ENCODE data around the gene CDPF1. TPM values are rescaled to one million over a fixed set of nuclear protein-coding genes. Genes with fewer than 3 reads are reported as not detected.

CDPF1 gene
- polyA plus RNA-seq, 2 of the 4 experiments (the other 2 are of a cell fraction), result 8.9 to 9.6 TPM

GRCh38 chr22:46219636-46220035 is 30.5 kb downstream of the CDPF1 start (continued):
- TF ChIP-seq MAX (IDR thresholded peaks at IDR 0.05) (no peak), HEYL (CRISPR knock-in tag; IDR thresholded peaks at IDR 0.05) (no peak), TFCP2L1 (CRISPR knock-in tag; IDR thresholded peaks at IDR 0.05) (no peak)

GRCh38 chr22:46214616-46215015 is 35.5 kb downstream of the CDPF1 start:
- TF ChIP-seq HEYL (CRISPR knock-in tag; IDR thresholded peaks at IDR 0.05) (no peak), E2F6 (IDR thresholded peaks at IDR 0.05; ENCODE audit: borderline replicate concordance, low read depth) (no peak), RFX5 (IDR thresholded peaks at IDR 0.05) (no peak), REST (IDR thresholded peaks at IDR 0.05) (no peak)
- H3K4me2 ChIP-seq, result no peak overlapping the region
- no peaks in the 10 kb centered on the region for H3K4me1 ChIP-seq
- no peak for ATAC-seq
- no peak overlapping the region for H3K4me3 ChIP-seq
- FAIRE-seq, result no peak
- whole genome bisulfite sequencing (ENCODE audit: missing lambda C conversion rate), result 97% methylated on average over 28 of the region's 28 CpGs
- CTCF ChIA-PET, result no interaction called here
- no peak for DNase-seq (ENCODE audit: low read depth in 1 of 2, low spot score in 1 of 2)
- POLR2A ChIA-PET, result no interaction called here
- H3K9me3 ChIP-seq, result peaks cover 11% of the 10 kb centered on the region; the same call in 2 of the 3 replicates
- no peak overlapping the region for H3K27ac ChIP-seq

GRCh38 chr22:46214149-46214548 is 35.9 kb downstream of the CDPF1 start:
- 92% methylated on average over 29 of the region's 29 CpGs for WGBS (ENCODE audit: missing lambda C conversion rate)
- H3K4me1 ChIP-seq, result no peaks in the 10 kb centered on the region
- TF ChIP-seq RCOR1 (IDR thresholded peaks at IDR 0.05; ENCODE audit: low read depth, low read length), result no peak
- TF ChIP-seq MAFK (IDR thresholded peaks at IDR 0.05; ENCODE audit: partially characterized antibody), result no peak
- TF ChIP-seq TFCP2L1 (CRISPR knock-in tag; IDR thresholded peaks at IDR 0.05), result no peak
- no peak for TF ChIP-seq TP53 (CRISPR knock-in tag; IDR thresholded peaks at IDR 0.05)
- no peak for TF ChIP-seq JUNB (IDR thresholded peaks at IDR 0.05)
- no peak for TF ChIP-seq EP300 (IDR thresholded peaks at IDR 0.05)
- no peak for TF ChIP-seq RNF2 (IDR thresholded peaks at IDR 0.05; ENCODE audit: borderline replicate concordance, low read depth)

GRCh38 chr22:46213052-46213451 is 37.0 kb downstream of the CDPF1 start:
- no peak for DNase-seq (ENCODE audit: low read depth in 1 of 2, low spot score in 1 of 2)
- no peak for TF ChIP-seq MAFK (IDR thresholded peaks at IDR 0.05; ENCODE audit: partially characterized antibody)
- TF ChIP-seq HOXB5 (CRISPR knock-in tag; IDR thresholded peaks at IDR 0.05), result no peak
- no peak for TF ChIP-seq RFX5 (IDR thresholded peaks at IDR 0.05)
- no peak for TF ChIP-seq CTCF (IDR thresholded peaks at IDR 0.05)
- no peak for TF ChIP-seq NR3C1 (IDR thresholded peaks at IDR 0.05)
- no peak for TF ChIP-seq CBX2 (IDR thresholded peaks at IDR 0.05; ENCODE audit: borderline replicate concordance, low read depth)
- TF ChIP-seq ZFP36 (IDR thresholded peaks at IDR 0.05; ENCODE audit: borderline replicate concordance, partially characterized antibody), result no peak
- WGBS (ENCODE audit: missing lambda C conversion rate), result 80% methylated on average over 3 of the region's 4 CpGs
- no peak for ATAC-seq
- no peaks in the 10 kb centered on the region for H3K4me1 ChIP-seq
- ChIA-PET CTCF (no interaction called here), POLR2A (no interaction called here)
- no peak overlapping the region for H3K4me3 ChIP-seq
- peaks cover 21% of the 10 kb centered on the region for H3K9me3 ChIP-seq
- no peak for FAIRE-seq
- H3K4me2 ChIP-seq, result no peak overlapping the region
- H3K27ac ChIP-seq, result no peak overlapping the region

More at GRCh38 chr22:46214149-46214548, 35.9 kb downstream of the CDPF1 start:
- CTCF ChIA-PET, result no interaction called here
- no peak overlapping the region for H3K4me2 ChIP-seq
- H3K27ac ChIP-seq, result no peak overlapping the region
- POLR2A ChIA-PET, result no interaction called here
- ATAC-seq (no peak), FAIRE-seq (no peak), DNase-seq (ENCODE audit: low read depth in 1 of 2, low spot score in 1 of 2) (no peak)
- H3K4me3 ChIP-seq, result no peak overlapping the region
- H3K9me3 ChIP-seq, result peaks cover 15% of the 10 kb centered on the region
